Measurements from ENCODE around the gene PARD3. TPM values are rescaled to one million over a fixed set of nuclear protein-coding genes. Genes with fewer than 3 reads are reported as not detected.

The PARD3 gene
- total RNA-seq, 1 donor from 2014 or later = 26.0 TPM

GRCh38 chr10:34153663-34154382 is 661.3 kb downstream of the PARD3 start:
- Mint-ChIP-seq H3K27ac (ENCODE audit: unreplicated experiment) (no peak overlapping the region), H3K36me3 (ENCODE audit: low read depth) (no peaks in the 10 kb centered on the region)
- TF ChIP-seq CTCF (IDR thresholded peaks at IDR 0.05) = no peak

GRCh38 chr10:34152434-34152833 is 662.7 kb downstream of the PARD3 start:
- Mint-ChIP-seq H3K36me3 (ENCODE audit: low read depth) (no peaks in the 10 kb centered on the region), H3K4me3 (ENCODE audit: unreplicated experiment) (no peak overlapping the region), H3K27ac (ENCODE audit: unreplicated experiment) (no peak overlapping the region), H3K4me1 (ENCODE audit: low read depth) (peaks cover 12% of the 10 kb centered on the region), H3K9me3 (ENCODE audit: low read depth) (no peaks in the 10 kb centered on the region), H3K27me3 (ENCODE audit: low read depth) (no peaks in the 10 kb centered on the region)
- no peak for TF ChIP-seq CTCF (IDR thresholded peaks at IDR 0.05)
- DNase-seq (ENCODE audit: low spot score) = no peak

More at GRCh38 chr10:34153663-34154382, 661.3 kb downstream of the PARD3 start:
- DNase-seq (ENCODE audit: low spot score) = no peak
- Mint-ChIP-seq H3K27me3 (ENCODE audit: low read depth) (no peaks in the 10 kb centered on the region), H3K9me3 (ENCODE audit: low read depth) (no peaks in the 10 kb centered on the region), H3K4me3 (ENCODE audit: unreplicated experiment) (no peak overlapping the region), H3K4me1 (ENCODE audit: low read depth) (peaks cover 13% of the 10 kb centered on the region)

- TF ChIP-seq CTCF (IDR thresholded peaks at IDR 0.05) = no peak
- H3K4me1 Mint-ChIP-seq (ENCODE audit: low read depth) = peaks cover 9% of the 10 kb centered on the region
- H3K27me3 Mint-ChIP-seq (ENCODE audit: low read depth) = no peaks in the 10 kb centered on the region
- no peaks in the 10 kb centered on the region for H3K36me3 Mint-ChIP-seq (ENCODE audit: low read depth)
- H3K9me3 Mint-ChIP-seq (ENCODE audit: low read depth) = no peaks in the 10 kb centered on the region
- no peak overlapping the region for H3K4me3 Mint-ChIP-seq (ENCODE audit: unreplicated experiment)
- DNase-seq (ENCODE audit: low spot score) = no peak
- H3K27ac Mint-ChIP-seq (ENCODE audit: unreplicated experiment) = no peak overlapping the region
These were observed 663.2 kb downstream of the PARD3 start for GRCh38 chr10:34151931-34152330.

GRCh38 chr10:34151481-34151880 is 663.6 kb downstream of the PARD3 start:
- H3K4me1 Mint-ChIP-seq (ENCODE audit: low read depth) = peaks cover 8% of the 10 kb centered on the region
- no peak for TF ChIP-seq CTCF (IDR thresholded peaks at IDR 0.05)
- no peak overlapping the region for H3K4me3 Mint-ChIP-seq (ENCODE audit: unreplicated experiment)
- no peaks in the 10 kb centered on the region for H3K36me3 Mint-ChIP-seq (ENCODE audit: low read depth)
- H3K27me3 Mint-ChIP-seq (ENCODE audit: low read depth) = no peaks in the 10 kb centered on the region
- no peak for DNase-seq (ENCODE audit: low spot score)
- H3K27ac Mint-ChIP-seq (ENCODE audit: unreplicated experiment) = no peak overlapping the region
- H3K9me3 Mint-ChIP-seq (ENCODE audit: low read depth) = no peaks in the 10 kb centered on the region

GRCh38 chr10:34150103-34150502 is 665.0 kb downstream of the PARD3 start:
- TF ChIP-seq CTCF (IDR thresholded peaks at IDR 0.05) = no peak
- Mint-ChIP-seq H3K27ac (ENCODE audit: unreplicated experiment) (no peak overlapping the region), H3K4me3 (ENCODE audit: unreplicated experiment) (no peak overlapping the region), H3K27me3 (ENCODE audit: low read depth) (no peaks in the 10 kb centered on the region), H3K9me3 (ENCODE audit: low read depth) (peaks cover 7% of the 10 kb centered on the region), H3K4me1 (ENCODE audit: low read depth) (peaks cover 18% of the 10 kb centered on the region), H3K36me3 (ENCODE audit: low read depth) (no peaks in the 10 kb centered on the region)
- no peak for DNase-seq (ENCODE audit: low spot score)

Measured in chondrocyte (in vitro differentiated cells).